ENCODE results near the gene ZDHHC1. TPM values are rescaled to one million over a fixed set of nuclear protein-coding genes. Genes with fewer than 3 reads are reported as not detected.

ZDHHC1 gene
- total RNA-seq, 1 experiment from 2014 or later: 5.8 TPM

Other genes with a start within 250 kb of the ZDHHC1 start
- 13.4 and 17.5 TPM in 2 replicates for gene NOL3, start 245.9 kb downstream of the ZDHHC1 start, total RNA-seq (2014; rRNA removed; shearing (Covaris generic))
- 19.1 and 33.4 TPM in 2 replicates for gene MATCAP1, start 232.5 kb downstream of the ZDHHC1 start, total RNA-seq (2014; rRNA removed; shearing (Covaris generic))
- 0.24 and 0.25 TPM in 2 replicates for gene EXOC3L1, start 226.3 kb downstream of the ZDHHC1 start, total RNA-seq (2014; rRNA removed; shearing (Covaris generic))
- gene E2F4, start 224.3 kb downstream of the ZDHHC1 start, total RNA-seq (2014; rRNA removed; shearing (Covaris generic)): 95.3 and 123 TPM in 2 replicates
- gene ELMO3, start 217.3 kb downstream of the ZDHHC1 start, total RNA-seq (2014; rRNA removed; shearing (Covaris generic)): 0.61 and 1.0 TPM in 2 replicates
- 64.4 and 90.0 TPM in 2 replicates for gene TMEM208, start 189.3 kb downstream of the ZDHHC1 start, total RNA-seq (2014; rRNA removed; shearing (Covaris generic))
- 19.2 and 23.6 TPM in 2 replicates for gene FHOD1, start 169.0 kb downstream of the ZDHHC1 start, total RNA-seq (2014; rRNA removed; shearing (Covaris generic))
- gene SLC9A5, start 167.5 kb downstream of the ZDHHC1 start, total RNA-seq (2014; rRNA removed; shearing (Covaris generic)): 1.0 and 4.8 TPM in 2 replicates
- 15.7 and 27.0 TPM in 2 replicates for gene PLEKHG4, start 136.9 kb downstream of the ZDHHC1 start, total RNA-seq (2014; rRNA removed; shearing (Covaris generic))
- gene KCTD19, start 89.7 kb downstream of the ZDHHC1 start, total RNA-seq (2014; rRNA removed; shearing (Covaris generic)): 0.37 and 0.51 TPM in 2 replicates
- not detected in 2 replicates for gene LRRC36, start 89.7 kb downstream of the ZDHHC1 start, total RNA-seq (2014; rRNA removed; shearing (Covaris generic))
- gene TPPP3, start 23.0 kb downstream of the ZDHHC1 start, total RNA-seq (2014; rRNA removed; shearing (Covaris generic)): 1.6 and 1.8 TPM in 2 replicates
- not detected in 2 replicates for gene HSD11B2, start 14.6 kb upstream of the ZDHHC1 start, total RNA-seq (2014; rRNA removed; shearing (Covaris generic))
- 91.8 and 119 TPM in 2 replicates for gene ATP6V0D1, start 64.7 kb upstream of the ZDHHC1 start, total RNA-seq (2014; rRNA removed; shearing (Covaris generic))
- not detected in 2 replicates for gene AGRP, start 67.1 kb upstream of the ZDHHC1 start, total RNA-seq (2014; rRNA removed; shearing (Covaris generic))
- 4.1 and 11.5 TPM in 2 replicates for gene RIPOR1, start 112.4 kb upstream of the ZDHHC1 start, total RNA-seq (2014; rRNA removed; shearing (Covaris generic))
- gene CTCF, start 146.0 kb upstream of the ZDHHC1 start, total RNA-seq (2014; rRNA removed; shearing (Covaris generic)): 32.4 and 37.3 TPM in 2 replicates
- gene CARMIL2, start 228.7 kb upstream of the ZDHHC1 start, total RNA-seq (2014; rRNA removed; shearing (Covaris generic)): 4.1 and 10.7 TPM in 2 replicates
- 27.1 and 33.2 TPM in 2 replicates for gene ACD, start 243.8 kb upstream of the ZDHHC1 start, total RNA-seq (2014; rRNA removed; shearing (Covaris generic))
- gene PARD6A, start 244.5 kb upstream of the ZDHHC1 start, total RNA-seq (2014; rRNA removed; shearing (Covaris generic)): 6.6 and 13.5 TPM in 2 replicates

All from G401 (cell line).